KG1 (cell line): Measurements from ENCODE around the gene WBP1L.
"Not testable (repeated sequence)": the region's sequence is repeated elsewhere in the genome, so short reads cannot be mapped to it uniquely, and the experiment has no call there.

Experiments used
- DNase-seq: peaks from one replicate; lab custom pipeline; 2025; lab: John Stamatoyannopoulos, UW

Gene WBP1L

DNA sequence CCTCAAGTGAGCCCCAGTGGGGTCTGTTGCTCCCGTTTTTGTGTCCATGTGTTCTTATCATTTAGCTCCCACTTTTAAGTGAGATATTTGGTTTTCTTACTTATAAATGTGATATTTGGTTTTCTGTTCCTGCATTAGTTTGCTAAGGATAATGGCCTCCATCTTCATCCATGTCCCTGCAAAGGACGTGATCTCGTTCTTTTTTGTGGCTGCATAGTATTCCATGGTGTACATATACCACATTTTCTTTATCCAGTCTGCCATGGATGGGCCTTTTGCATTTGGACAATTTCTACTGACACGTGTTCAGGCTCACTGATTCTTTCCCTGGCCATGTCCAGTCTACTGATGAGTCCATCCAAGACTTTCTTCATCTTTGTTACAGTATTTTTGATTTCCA, 19.8 kb upstream of the WBP1L start:
- DNase-seq, result no peak

DNA sequence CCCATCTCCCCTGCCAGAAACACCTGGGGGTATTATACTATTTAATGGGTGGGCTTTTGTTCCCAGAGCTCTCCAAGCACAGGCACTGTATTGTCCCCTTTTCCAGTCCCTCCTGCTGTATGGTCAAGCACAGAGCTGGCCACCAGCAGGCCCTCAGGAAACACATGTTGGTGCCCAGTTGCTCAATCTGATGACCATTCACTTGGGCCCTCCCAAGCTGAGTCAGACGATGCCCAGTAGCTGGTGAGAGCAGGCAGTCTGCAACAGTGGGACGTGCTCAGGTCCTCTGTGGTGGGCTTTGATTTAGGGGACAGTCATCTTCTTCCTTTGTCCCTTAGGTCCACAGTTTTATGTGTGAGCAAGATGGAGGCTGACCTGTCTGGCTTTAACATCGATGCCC, 17.5 kb upstream of the WBP1L start:
- no peak for DNase-seq

DNA sequence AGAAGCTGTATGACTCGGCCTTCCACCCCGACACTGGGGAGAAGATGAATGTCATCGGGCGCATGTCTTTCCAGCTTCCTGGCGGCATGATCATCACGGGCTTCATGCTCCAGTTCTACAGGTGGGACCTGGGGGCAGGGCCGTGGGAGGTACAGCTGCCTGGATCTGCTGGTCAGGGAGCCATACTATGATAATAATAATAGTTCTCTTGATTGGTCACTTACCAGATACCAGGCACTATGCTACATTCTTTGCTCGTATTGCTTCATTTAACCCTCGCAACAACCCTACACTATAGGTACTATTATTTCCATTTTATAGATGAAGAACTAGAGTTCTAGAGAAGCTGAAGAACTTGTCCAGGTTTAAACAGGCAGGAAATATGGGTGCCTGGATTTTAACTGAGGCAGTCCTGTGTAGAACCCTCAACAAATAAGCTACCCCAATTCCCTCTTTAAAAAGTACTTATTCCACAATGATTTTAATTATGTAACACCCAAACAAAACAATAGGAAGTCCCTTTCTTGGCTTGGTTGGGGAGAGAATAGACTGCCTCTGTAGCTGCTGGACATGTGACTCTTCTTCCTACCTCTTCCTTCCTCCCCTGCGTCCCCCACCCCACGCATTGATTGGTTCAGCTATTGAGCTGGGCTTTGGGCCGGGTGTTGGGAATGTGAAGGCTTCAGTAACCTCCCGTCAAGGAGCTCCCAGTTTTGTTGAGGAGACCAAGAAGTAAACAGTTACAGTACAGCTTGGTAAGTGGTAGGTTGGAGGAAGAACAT, 16.5 kb upstream of the WBP1L start:
- DNase-seq, result no peak

DNA sequence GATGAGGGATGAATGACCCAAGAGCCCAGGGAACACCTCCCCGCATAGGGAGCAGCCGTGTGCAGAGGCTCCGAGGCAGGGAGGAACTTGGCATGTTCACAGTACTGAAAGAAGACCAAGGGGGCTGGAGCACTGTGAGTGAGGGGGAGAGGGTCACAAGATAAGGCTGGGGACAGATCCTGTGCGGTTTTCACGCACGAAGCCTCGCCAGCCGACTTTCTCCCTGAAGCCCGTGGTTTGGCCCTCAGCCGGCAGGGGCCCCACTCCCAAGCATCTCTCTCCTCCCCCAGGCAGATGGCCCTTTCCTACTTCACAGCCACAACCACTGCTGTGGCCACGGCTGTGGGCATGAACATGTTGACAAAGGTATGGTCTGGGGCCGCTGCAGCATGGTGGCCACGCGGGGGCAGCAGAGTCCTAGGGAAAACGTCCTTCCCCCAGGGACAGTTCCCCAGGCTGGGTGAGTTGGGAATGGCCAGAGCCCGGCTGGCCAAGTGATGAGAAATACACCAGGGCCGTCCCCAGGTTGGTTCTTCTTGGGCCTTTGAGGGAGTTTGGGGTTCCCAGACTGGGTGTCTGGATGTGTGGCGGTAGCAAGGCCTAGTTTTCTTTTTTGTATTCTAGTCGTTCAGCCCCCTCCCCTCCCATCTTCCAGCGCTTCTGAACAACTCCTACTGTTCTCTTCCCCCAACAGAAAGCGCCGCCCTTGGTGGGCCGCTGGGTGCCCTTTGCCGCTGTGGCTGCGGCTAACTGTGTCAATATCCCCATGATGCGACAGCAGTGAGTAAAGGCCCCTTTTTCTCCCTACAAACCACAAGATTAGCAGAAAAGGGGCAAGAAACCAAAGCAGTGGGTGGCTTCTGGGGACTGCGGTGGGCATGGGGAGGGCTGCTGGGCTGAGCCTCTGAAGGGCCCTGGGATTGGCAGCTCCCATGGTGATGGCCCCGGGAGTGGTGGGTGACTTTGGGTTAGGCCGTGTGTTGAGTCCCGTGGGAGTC, 14.4 kb upstream of the WBP1L start:
- no peak for DNase-seq

DNA sequence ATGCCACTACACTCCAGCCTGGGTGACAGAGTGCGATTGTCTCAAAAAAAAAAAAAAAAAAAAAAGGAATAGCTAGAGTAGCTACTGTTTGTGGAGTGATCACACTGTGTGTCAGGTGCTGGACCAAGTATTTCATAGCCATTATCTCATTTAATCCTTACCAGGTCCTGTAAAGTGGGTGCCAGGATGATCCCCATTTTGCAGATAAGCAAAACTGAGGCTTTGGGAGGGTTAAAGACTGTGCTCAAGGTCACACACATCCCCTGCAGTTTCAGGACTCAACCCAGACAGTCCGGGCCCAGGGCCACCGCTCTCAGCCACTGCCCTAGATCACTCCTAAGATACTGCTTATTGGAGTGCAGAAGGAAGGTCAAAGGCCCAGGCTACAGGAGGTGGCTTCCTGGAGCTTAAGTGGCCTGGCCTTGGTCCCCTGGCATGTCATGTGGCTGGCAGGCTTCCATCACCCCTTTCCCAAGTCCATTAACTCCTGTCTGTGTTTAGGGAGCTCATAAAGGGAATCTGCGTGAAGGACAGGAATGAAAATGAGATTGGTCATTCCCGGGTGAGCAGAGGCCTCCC, 12.4 kb upstream of the WBP1L start:
- no peak for DNase-seq

DNA sequence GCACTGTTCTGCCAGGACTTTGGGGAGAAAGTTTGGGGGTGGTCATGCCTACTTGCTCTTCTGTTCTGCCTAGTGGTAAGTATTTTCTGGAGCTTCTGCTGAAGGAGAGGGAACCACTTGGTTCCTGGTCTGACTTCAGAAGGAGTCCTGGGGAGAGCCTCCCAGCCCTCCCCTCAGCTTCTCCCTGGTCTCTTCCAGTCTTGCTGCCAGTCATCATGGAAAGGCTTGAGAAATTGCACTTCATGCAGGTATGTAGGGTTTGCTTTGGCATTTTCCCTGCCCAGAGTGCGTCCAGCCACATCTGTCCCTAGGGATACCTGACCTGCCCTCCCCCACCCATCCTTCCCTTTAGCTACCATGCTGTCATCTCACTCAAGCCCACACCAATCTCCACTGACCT, 11.1 kb upstream of the WBP1L start:
- DNase-seq, result no peak

DNA sequence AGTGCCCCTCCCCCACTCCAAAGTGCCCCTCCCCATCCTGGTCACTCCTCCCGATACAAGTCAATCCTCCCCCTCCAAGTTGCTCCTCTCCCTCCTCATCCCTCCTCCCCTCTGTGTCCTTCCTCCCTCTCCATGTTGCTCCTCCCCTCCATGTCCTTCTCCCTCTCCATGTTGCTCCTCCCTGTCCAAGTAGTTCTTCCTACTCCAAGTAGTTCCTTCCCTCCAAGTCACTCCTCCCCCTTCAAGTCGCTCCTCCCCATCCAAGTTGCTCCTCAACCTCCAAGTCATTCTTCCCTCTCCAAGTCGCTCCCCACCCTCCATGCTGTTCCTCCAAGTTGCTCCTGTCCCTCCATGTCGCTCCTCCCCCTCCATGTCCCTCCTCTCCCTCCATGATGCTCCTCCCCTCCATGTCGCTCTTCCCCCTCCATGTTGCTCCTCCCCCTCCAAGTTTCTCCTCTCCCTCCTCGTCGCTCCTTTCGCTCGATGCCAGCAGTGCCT, 8.6 kb upstream of the WBP1L start:
- DNase-seq, result no peak

DNA sequence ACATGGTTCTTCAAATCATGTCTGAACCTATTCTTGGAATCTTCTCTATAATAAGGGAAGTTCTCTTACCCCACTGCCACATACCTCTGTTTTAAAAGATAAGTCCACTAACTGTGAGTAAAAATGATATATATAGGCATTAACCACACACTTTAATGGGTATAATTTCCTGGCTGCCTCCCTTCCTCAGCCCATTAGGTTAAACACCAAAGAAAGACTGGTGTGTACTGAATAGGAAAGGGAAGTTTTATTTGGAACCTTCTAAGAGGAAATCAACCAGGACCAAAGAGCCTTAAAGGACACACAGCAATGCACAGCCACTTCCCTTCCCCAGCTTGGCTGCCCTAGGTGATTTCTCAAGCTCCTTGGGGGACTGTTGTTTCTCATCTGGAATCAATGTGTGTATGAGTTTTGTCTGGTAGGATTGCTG, 5.0 kb upstream of the WBP1L start:
- peak; percentile 35 for DNase-seq

DNA sequence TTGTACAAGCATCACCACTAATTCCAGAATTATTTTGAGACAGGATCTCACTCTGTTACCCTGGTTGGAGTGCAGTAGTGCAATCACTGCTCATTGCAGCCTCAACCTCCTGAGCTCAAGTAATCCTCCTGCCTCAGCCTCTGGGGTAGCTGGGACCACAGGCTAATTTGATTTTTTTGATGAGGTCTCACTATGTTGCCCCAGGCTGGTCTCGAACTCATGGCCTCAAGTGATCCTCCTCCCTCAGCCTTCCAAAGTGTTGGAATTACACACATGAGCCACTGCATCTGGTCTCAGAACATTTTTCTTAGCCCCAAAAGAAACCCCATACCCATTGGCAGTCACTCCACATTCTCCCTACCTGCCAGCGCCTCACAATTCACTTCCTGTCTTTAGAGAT, 3.5 kb upstream of the WBP1L start:
- no peak for DNase-seq

DNA sequence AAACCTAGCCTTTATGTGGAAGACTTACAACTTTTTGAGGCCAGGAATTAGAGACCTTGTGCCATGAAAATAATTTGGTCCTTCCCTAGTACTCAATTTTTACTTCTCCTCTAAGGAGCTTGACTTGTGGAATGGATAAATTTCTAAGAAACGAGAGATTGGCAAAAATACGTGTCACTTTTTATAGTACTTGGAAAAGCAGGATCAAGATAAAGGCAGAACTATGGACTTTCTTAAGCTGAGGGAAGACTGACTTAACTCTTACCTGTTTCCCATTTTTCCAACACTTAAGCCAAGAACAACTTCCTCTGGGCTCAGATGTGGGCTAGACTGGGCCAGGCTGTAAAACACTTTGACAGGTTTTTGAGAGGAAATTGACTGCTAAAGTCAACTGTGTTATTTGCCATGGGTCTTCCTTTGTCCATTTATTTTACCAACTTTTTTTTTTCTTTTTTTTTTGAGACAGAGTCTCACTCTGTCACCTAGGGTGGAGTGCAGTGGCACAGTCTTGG, 2.0 kb upstream of the WBP1L start:
- DNase-seq, result no peak

DNA sequence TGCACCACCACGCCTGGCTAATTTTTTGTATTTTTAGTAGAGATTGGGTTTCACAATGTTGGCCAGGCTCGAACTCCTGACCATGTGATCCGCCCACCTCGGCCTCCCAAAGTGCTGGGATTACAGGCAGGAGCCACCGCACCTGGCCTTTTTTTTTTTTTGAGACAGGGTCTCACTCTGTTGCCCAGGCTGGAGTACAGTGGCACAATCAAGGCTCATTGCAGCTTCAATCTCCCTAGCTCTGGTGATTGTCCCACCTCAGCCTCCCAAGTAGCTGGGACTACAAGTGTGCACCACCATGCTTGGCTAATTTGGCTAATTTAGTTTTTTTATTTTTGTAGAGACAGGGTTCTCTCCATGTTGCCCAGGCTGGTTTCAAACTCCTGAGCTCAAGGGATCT, 1.4 kb upstream of the WBP1L start:
- not testable (repeated sequence) for DNase-seq

DNA sequence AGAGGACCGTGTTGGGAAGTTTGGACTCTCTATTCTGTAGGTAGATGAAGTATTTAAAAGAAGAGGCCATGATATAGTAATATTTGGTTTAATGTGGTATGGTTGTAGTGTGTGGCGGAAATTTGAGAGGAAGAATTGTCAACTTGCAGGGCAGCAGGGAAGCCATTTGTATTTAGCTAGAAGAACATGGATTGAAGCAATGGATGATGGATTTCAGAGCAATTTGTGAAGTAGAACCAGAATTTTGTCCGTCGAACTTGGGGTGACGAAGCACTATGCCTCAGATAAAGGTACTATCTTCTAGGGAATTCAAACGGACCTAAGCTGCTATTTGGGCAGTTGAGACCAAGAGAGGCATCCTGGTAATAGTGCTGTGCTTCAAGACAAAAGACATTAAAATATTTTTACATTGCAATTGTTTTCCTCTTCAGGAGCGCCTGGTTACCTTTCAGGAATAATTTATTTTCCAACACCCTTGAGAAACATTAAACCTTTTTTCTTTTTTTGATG, 615 bp upstream of the WBP1L start:
- no peak for DNase-seq

DNA sequence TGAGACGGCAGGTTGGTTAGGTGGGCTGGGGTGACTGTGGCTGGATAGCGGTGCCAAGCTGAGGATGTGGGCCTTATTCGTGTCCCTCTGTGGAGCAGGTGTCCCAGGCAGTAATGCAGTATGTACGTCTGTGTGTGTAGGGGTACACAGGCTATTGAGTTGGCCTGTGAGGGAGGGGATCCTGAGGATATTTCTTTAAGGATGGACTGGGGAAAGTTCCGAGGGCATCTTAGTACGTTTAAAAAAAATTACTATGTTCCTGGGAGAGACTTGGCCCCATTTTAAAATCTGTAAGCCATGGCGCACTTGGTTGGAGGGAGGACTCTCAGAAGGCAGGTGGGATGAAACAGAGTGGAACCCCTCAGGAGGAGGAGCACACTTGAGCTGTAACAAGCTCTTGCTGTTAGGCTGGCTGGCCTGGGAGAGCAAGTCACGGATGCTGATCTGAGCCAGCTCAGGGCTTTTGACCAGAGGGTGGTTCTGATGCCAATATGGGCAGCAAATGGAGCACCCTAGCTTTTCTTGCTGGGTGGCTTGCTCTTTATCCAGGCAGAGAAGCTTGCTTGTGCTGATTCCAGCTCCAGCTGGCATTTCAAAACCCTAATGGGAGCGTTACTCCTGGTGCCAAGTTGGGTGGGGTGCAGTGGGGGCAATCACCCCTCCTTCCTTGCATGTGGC, 765 bp downstream of the WBP1L start:
- no peak for DNase-seq

DNA sequence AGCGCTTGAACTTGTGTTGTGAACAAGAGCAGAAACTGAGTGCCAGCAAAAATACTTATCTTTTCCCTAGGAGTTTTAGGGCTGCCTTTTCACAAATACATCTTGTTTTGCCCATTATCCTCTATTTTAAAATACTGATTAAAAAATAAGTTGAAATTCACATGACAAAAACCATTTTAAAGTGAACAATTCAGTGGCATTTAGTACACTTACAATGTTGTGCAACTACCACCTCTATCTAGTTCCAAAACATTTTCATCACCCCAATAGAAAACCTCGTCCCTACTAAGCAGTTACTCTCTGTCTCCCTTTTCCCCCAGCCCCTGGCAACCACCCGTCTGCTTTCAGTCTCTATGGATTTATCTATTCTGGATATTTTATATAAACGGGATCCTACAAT, 1.4 kb downstream of the WBP1L start:
- DNase-seq, result no peak

DNA sequence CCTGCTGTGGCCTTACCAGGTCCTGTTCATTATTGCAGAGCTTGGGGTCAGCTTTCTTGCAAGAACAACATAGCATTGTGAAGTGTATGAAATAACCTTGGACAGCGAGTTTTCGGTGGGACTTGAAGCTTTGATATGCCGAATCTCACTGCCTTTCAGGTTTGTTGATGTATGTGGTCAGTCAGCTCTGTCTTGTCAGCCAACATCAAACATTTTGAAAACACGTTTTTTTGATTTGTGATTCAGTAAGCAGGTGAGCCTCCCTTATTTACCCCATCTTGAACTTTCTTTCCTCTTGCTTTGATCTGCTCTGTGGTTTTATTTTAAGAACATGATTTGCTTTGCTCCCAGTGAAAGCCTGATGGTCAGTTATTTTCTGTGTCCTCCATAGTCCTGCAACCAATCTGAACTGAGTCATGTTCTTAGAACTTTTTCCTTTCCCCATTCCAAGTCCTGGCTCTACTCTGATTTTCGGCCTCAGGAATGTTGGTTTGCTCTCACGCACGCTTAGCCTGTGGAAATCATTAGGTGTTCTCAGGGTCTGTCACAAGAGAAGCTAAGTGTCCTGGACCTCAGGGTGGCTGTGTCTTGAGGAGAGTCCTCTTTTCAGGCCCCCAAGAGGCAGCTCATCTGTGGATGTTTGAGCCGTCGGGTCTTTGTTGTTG, 8.7 kb downstream of the WBP1L start:
- DNase-seq, result no peak

DNA sequence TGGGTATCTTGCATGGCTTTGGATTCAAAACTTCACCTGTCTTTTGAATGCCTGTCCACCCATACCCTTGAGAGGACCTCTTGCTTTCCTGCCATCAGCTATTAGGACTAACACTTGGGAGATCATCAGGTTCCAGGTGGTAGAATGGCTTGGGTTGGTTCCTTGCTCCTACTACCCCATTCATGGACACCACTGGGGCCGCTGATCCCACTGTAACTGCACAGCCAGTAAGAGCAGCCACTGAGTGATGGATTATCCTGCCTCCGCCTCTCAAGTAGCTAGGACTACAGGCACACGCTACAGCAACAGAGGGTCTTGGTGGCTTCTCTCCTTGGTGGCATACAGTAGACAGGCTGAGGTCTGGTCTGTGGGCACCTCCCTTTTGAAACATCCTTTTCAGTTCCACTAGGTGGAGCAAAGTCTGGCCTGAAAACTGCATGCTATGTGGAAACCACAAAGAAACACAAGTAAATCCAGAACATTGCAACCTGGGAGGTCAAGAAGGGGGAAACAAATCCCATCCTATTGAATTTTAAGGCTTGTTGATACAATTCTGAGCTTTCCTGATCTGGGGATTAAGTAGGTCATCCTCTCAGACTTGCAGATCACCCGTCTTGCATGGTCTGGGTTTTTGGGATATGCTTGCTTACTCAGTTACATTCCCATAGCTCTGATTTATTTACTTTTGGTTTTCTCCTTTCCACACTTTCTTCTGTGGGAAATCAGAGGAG, 9.4 kb downstream of the WBP1L start:
- DNase-seq, result no peak

DNA sequence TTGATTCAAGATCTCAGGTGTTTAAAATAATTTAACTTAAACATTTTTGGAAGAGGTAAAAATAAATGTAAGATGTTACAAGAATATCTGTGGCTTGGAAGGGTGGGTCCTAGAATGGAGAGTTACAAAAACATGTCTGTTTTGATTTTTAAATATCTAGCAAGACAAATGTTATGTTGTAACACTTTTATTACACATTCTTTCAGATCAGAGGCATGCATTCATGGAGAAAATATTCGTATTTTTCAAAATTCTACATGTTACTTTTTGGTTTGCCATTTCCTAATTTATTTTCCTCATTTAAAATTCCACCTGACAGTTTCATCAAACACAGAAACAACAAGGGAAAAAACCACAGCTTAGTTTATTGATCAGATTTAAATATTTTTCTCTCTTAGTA, 10.0 kb downstream of the WBP1L start:
- DNase-seq, result no peak

DNA sequence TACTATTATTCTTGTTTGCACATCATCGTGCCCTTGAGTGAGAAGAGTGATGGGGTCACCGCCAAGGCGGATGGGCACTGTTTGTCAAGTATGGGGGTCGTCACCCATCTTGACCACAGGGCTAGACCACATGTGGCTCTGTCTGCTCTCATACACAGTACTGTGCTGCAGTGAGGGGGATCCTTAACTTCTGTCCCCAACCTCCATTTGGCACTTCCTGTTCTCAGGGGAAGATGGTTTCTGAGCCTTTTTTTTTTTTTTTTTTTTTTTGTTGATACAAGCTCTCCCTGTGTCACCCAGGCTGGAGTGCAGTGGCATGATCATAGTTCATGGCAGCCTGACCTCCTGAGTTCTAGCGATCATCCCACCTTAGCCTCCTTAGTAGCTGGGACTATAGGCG, 13.6 kb downstream of the WBP1L start:
- no peak for DNase-seq

DNA sequence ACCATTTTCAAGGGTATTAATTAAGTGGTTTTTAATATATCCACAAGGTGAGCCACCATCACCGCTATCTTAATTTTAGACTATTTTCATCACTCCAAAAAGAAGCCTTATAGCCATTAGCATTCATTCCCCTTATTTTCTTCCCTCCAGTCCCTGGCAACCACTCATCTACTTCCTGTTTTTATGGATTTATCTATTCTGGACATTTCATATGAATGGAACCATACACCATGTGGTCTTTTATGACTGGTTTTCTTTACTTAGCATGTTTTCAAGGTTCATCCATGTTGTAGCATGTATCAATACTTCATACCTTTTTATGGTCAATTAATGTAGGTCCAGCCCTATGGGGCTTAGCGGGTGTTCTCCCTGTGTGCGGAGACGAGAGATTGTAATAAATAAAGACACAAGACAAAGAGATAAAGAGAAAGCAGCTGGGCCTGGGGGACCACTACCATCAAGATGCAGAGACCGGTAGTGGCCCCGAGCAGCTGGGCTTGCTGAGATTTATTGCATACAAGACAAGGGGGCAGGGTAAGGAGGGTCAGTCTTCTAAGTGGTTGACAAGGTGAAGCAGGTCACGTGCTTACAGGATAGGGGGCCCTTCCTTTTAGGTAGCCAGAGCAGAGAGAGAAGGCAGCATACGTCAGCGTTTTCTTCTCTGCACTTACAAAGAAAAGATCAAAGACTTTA, 14.6 kb downstream of the WBP1L start:
- no peak for DNase-seq

DNA sequence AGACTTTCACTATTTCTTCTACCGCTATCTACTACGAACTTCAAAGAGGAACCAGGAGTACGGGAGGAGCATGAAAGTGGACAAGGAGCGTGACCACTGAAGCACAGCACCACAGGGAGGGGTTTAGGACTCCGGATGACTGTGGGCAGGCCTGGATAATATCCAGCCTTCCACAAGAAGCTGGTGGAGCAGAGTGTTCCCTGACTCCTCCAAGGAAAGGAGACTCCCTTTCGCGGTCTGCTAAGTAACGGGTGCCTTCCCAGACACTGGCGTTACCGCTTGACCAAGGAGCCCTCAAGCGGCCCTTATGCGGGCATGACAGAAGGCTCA, 15.2 kb downstream of the WBP1L start:
- not testable (repeated sequence) for DNase-seq
